Right ventricle myocardium superior (tissue), 1 donor: ENCODE results near the gene NOCT. TPM values are rescaled to one million over a fixed set of nuclear protein-coding genes. Genes with fewer than 3 reads are reported as not detected.

ENCODE experiments used
- ATAC-seq: fragments of 200-7000 bp; cut with Tn5 transposase; one replicate; pipeline ENCODE4 v1.9.1; 2020; ENCODE audit warnings: mild to moderate bottlenecking; ENCODE audit not compliant: poor library complexity
- DNase-seq: peaks from one replicate; pipeline ENCODE4 v3.0.0-alpha.2; 2020
- intact Hi-C: fragments of 100-400 bp; cut with DNase I; formaldehyde crosslinking; loops from one replicate; pipeline ENCODE4 v1.11.2; 2022
- total RNA-seq: library from RNA; stranded (reverse); fragmentation: NEBNext Ultra II Directional; extraction: Animal tissue kit (Norgen Biotek cat#: 25700); gene quantifications from one replicate; pipeline ENCODE4 v1.2.1, GENCODE V29; 2021
- donor health status: DM: no; HTN: yes; CAD: no; lungs with severe emphysema.

NOCT gene
- total RNA-seq, 1 donor from 2014 or later, result 9.4 TPM

GRCh38 chr4:139083956-139084803, 68.6 kb downstream of the NOCT start:
- intact Hi-C loops, result loop anchor here (5.0 kb wide), 3 partner anchors 47 to 213 kb away; partner anchors contain the start of gene ELF2
- ATAC-seq (peak; percentile 80), DNase-seq (peak; percentile 93)

DNA sequence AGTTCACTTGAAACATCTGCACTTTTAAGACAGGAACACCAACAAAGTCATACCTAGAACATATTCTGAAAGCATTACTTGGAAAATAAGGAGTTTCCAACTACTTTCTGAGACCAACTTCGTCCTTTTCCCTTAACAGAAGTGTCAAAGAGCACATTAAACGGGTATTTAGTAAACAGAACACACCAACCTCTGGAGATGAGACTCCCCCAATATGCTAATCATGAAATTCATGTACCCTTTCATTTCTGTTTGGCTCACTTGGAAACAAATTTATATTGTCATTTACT, 69.2 kb downstream of the NOCT start:
- no peak for ATAC-seq
- intact Hi-C loops, result loop anchor here (5.0 kb wide), 3 partner anchors 47 to 213 kb away; partner anchors contain the start of gene ELF2
- DNase-seq, result no peak

DNA sequence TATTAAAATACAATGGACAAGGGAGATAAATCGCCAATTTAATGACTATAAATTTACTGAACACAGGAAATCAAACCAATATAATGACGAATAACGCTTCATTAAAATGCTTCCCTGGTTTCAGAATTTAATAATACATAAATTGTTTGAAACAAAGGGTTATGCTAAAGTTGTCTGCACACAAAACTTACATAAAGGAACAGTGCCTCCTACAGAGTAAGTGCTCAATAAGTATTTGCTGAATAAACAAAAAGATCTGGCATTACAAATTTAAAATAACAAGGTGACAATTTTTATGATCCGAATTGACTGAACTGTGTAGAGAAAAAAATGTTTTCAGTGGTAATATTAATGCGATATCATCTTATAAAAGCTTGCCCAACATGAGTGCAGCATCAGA, 69.6 kb downstream of the NOCT start:
- intact Hi-C loops, result no loop called here
- DNase-seq, result no peak
- no peak for ATAC-seq

DNA sequence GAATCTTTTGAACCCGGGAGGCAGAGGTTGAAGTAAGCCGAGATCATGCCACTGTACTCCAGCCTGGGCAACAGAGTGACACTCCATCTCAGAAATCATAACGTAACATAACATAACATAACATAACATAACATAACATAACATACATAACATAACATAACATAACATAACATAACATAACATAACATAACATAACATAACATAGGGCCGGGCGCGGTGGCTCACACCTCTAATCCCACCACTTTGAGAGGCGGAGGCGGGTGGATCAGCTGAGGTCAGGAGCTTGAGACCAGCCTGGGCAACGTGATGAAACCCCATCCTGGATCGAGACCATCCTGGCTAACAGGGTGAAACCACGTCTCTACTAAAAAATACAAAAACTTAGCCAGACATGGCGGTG, 76.7 kb downstream of the NOCT start:
- ATAC-seq (no peak), DNase-seq (no peak)
- intact Hi-C loops, result no loop called here

Other genes with a start within 250 kb of the NOCT start
- gene ELF2, start 161.4 kb downstream of the NOCT start, total RNA-seq, result 41.3 TPM